HG03159 (cell line): ENCODE data around the gene C2orf69.

Experiments used
- ATAC-seq: cut with Tn5 transposase; IDR thresholded peaks from one replicate; pipeline ENCODE4 v1.9.1; 2021; ENCODE audit warnings: mild to moderate bottlenecking, moderate library complexity; ENCODE audit not compliant: unreplicated experiment

C2orf69 gene

GRCh38 chr2:199962203-199962602, 51.1 kb downstream of the C2orf69 start:
- no peak for ATAC-seq

GRCh38 chr2:199966405-199966804, 55.3 kb downstream of the C2orf69 start:
- no peak for ATAC-seq

GRCh38 chr2:199966976-199967375, 55.9 kb downstream of the C2orf69 start:
- ATAC-seq, result no peak

- ATAC-seq, result no peak
Measured at GRCh38 chr2:199968126-199968525, 57.0 kb downstream of the C2orf69 start.

- ATAC-seq, result no peak
Measured at GRCh38 chr2:199972088-199972626, 61.1 kb downstream of the C2orf69 start.

GRCh38 chr2:199973703-199974102, 62.6 kb downstream of the C2orf69 start:
- ATAC-seq, result no peak

GRCh38 chr2:199975273-199975895, 64.3 kb downstream of the C2orf69 start:
- no peak for ATAC-seq
